ENCODE results near the gene ATP8A1. TPM values are rescaled to one million over a fixed set of nuclear protein-coding genes. Genes with fewer than 3 reads are reported as not detected.

The ATP8A1 gene
- total RNA-seq, 1 experiment from 2014 or later = 14.3 TPM

- TF ChIP-seq AFF4 (CRISPR knock-in tag; IDR thresholded peaks at IDR 0.05; ENCODE audit: borderline replicate concordance) = no peak
- no peak for TF ChIP-seq EMX1 (CRISPR knock-in tag; IDR thresholded peaks at IDR 0.05)
- no peak for TF ChIP-seq OVOL2 (CRISPR knock-in tag; IDR thresholded peaks at IDR 0.05; ENCODE audit: borderline replicate concordance)
- TF ChIP-seq ERG (CRISPR knock-in tag; IDR thresholded peaks at IDR 0.05) = no peak
- TF ChIP-seq CREM (CRISPR knock-in tag; IDR thresholded peaks at IDR 0.05) = no peak
Observed at GRCh38 chr4:42396361-42396751, 260.5 kb downstream of the ATP8A1 start (continued).

GRCh38 chr4:42395595-42395994 lies 261.3 kb downstream of the ATP8A1 start:
- TF ChIP-seq ZNF416 (CRISPR knock-in tag; IDR thresholded peaks at IDR 0.05) = no peak
- no peaks in the 10 kb centered on the region for H3K36me3 Mint-ChIP-seq
- no peak overlapping the region for H3K4me3 Mint-ChIP-seq
- POLR2A ChIA-PET = no interaction called here
- ATAC-seq = no peak
- peaks cover 65% of the 10 kb centered on the region for H3K27me3 Mint-ChIP-seq (ENCODE audit: low read depth)
- H3K9me3 Mint-ChIP-seq = no peaks in the 10 kb centered on the region
- H3K4me1 Mint-ChIP-seq = peaks cover 58% of the 10 kb centered on the region
- DNase-seq (ENCODE audit: low spot score) = no peak
- CTCF ChIA-PET = interaction anchor here (2.1 kb wide), 1 partner anchor 124 kb away, joined by 6 read pairs; no protein-coding TSS in a partner anchor
- H3K27ac Mint-ChIP-seq = no peak overlapping the region

GRCh38 chr4:42392436-42392835 lies 264.5 kb downstream of the ATP8A1 start:
- H3K4me3 Mint-ChIP-seq = no peak overlapping the region
- peaks cover 37% of the 10 kb centered on the region for H3K27me3 Mint-ChIP-seq (ENCODE audit: low read depth)
- no peaks in the 10 kb centered on the region for H3K9me3 Mint-ChIP-seq
- DNase-seq (ENCODE audit: low spot score) (no peak), ATAC-seq (no peak)
- POLR2A ChIA-PET = no interaction called here
- CTCF ChIA-PET = no interaction called here
- no peaks in the 10 kb centered on the region for H3K36me3 Mint-ChIP-seq
- H3K4me1 Mint-ChIP-seq = peaks cover 50% of the 10 kb centered on the region
- H3K27ac Mint-ChIP-seq = no peak overlapping the region
- TF ChIP-seq PRDM15 (CRISPR knock-in tag; IDR thresholded peaks at IDR 0.05) = no peak
- TF ChIP-seq ATF1 (CRISPR knock-in tag; IDR thresholded peaks at IDR 0.05) = no peak
- no peak for TF ChIP-seq ZNF219 (CRISPR knock-in tag; IDR thresholded peaks at IDR 0.05; ENCODE audit: borderline replicate concordance)
- no peak for TF ChIP-seq SMAD4 (CRISPR knock-in tag; IDR thresholded peaks at IDR 0.05)
- no peak for TF ChIP-seq USF1 (CRISPR knock-in tag; IDR thresholded peaks at IDR 0.05)
- no peak for TF ChIP-seq ARID4B (CRISPR knock-in tag; IDR thresholded peaks at IDR 0.05; ENCODE audit: borderline replicate concordance)
- no peak for TF ChIP-seq MYBL2 (CRISPR knock-in tag; IDR thresholded peaks at IDR 0.05)
- no peak for TF ChIP-seq SMAD3 (CRISPR knock-in tag; IDR thresholded peaks at IDR 0.05; ENCODE audit: borderline replicate concordance)
- no peak for TF ChIP-seq ZBTB21 (CRISPR knock-in tag; IDR thresholded peaks at IDR 0.05; ENCODE audit: borderline replicate concordance)
- no peak for TF ChIP-seq FOXP4 (CRISPR knock-in tag; IDR thresholded peaks at IDR 0.05)
- TF ChIP-seq E2F5 (CRISPR knock-in tag; IDR thresholded peaks at IDR 0.05) = no peak
